NCI-H345 (cell line): ENCODE data around the gene CLASP2.
"Not testable (repeated sequence)": the region's sequence is repeated elsewhere in the genome, so short reads cannot be mapped to it uniquely, and the experiment has no call there.

ENCODE experiments used
- DNase-seq: peaks from one replicate; lab custom pipeline; 2025; lab: John Stamatoyannopoulos, UW

CLASP2 gene

DNA sequence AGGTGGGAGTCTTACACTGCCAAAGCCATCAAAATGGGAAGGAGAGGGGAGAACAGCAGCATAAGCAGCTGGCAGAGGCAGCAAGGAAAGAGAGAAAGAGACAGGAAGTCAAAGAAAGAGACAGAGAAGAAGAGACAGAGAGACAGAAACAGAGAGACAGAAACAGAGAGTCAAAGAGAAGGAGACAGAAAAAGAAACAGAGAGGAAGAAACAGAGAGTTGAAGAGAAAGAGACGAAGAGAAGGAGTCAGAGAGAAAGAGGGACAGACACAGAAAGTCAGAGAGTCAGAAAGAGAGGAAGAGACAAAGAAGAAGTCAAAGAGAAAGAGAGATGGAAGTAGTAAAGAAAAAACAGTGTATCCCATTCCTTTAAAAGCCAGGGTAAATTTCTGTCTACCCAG is 266.1 kb downstream of the CLASP2 start:
- DNase-seq, result not testable (repeated sequence)

DNA sequence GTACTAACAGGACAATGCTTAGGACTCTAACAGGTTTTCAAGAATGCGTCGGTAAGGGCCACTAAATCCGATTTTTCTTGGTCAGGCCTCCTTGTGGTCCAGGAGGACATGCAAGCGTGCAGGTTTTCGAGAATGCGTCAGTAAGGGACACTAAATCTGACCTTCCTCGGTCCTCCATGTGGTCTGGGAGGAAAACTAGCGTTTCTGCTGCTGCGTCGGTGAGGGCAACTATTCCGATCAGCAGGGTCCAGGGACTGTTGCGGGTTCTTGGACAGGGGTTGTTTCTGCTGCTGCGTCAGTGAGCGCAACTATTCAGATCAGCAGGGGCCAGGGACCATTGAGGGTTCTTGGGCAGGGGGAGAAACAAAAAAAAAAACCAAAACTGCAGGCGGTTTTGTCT is 270.1 kb downstream of the CLASP2 start:
- DNase-seq, result no peak

DNA sequence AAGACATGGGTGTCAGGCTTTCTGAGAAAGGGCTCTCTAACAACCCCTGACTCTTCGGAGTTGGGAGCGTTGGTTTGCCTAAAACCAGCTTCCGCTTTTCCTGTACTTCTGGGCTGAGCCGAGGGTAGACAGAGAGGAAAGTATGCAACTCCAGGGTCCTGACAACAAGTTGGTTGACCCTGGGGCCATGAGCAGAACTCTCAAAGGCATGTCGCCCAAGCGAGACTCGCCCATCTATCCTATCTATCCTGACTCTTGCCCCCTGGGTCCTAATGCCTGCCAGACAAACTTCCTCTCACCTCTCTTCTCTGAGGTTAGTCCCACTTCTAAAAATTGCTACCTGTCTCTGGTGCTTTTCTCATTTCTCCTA is 270.8 kb downstream of the CLASP2 start:
- DNase-seq, result not testable (repeated sequence)
